HG02571 (cell line): Measurements from ENCODE around the gene NECAB2.

Source experiments
- ATAC-seq: cut with Tn5 transposase; IDR thresholded peaks from one replicate; pipeline ENCODE4 v1.9.1; 2021; ENCODE audit warnings: mild to moderate bottlenecking, moderate library complexity; ENCODE audit not compliant: unreplicated experiment

NECAB2 gene

GRCh38 chr16:83981799-83982198, 13.8 kb downstream of the NECAB2 start:
- ATAC-seq, result no peak

DNA sequence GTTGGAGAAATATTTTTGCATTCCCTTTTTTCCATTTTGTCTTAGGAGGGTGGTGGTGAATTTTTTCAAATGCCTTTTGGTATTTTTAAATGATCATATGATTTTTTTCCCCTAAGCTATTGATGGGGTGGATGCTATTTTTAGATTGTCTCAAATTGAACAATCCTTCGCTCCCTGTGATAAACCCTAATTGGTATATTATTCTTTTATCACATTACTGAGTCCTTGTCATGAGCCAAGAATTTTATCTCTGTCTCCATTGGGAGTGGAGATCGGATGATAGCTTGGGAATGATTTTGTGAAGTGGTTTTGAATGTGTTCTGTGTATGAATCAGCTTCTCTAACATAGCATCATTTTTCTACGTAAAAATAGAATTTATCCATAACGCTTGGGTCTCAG, 15.4 kb downstream of the NECAB2 start:
- no peak for ATAC-seq

GRCh38 chr16:83989300-83989699, 21.3 kb downstream of the NECAB2 start:
- no peak for ATAC-seq

DNA sequence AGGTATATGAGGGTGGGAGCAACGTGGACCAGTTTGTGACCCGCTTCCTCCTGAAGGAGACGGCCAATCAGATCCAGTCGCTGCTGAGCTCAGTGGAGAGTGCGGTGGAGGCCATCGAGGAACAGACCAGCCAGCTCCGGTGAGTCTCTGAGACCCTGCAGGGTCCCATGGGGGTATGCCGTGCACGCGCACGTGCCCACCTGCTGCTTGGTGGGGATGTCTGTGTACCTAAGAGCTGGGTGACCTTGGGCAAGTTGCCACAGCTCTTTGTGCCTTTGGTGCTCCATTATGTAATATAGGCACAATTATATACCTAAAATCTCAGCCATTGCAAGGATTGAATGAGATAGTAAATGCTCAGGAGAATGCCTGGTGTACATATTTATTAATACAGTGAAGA, 22.4 kb downstream of the NECAB2 start:
- no peak for ATAC-seq

DNA sequence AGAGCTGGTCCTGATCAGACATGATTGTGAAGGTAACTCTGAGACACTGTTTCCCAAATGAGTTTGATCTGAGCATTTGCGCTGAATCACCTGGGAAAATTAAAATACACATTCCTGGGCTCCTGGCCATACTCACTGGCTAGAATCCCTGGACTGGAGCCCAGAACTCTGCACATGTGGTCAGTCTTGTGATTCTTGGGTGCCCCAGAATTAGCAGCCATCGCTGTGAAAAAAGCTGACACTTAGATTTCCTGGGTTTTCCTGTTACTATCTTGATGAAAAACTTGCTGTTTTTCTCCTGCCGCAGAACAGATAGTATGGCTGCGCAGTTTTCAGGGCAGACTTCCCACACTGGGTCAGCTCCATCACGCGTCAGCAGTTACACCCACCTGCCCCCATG, 24.6 kb downstream of the NECAB2 start:
- ATAC-seq, result no peak

DNA sequence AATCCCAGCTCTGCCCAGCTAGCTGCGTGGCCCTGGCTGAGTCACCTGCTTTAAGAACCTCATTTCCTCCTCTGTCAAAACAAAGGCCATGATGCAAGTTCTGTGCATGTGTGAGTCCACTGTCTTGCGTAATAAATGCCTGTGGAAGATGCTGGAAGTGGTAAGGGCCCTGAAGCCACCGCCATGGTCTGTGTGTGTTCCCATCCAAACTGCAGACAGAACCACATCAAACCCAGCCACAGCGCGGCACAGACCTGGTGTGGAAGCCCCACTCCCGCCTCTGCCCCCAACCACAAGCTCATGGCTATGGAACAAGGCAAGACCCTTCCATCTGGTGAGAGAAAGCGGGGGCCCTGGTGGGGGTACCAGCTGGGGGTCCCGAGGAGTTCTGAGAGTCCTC, 26.0 kb downstream of the NECAB2 start:
- no peak for ATAC-seq

DNA sequence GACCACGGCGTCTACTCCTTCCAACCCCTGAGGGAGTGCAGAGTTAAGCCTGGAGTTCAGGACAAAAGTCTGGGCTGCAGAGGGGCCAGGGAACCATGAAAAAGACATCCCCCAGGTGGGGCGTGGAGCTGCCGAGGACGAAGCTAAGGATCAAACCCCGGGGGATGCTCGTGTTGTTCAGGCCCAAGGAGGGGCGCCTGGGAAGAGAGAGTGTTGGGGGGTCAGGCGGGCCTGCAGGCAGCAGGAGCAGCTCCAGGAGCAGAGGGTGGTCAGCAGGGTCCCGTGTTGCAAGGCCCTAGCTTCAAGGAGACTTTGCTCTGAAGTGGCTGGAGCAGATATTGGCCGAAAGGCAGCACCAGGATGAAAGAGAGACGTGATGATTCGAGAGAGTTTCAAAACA, 26.7 kb downstream of the NECAB2 start:
- ATAC-seq, result no peak

DNA sequence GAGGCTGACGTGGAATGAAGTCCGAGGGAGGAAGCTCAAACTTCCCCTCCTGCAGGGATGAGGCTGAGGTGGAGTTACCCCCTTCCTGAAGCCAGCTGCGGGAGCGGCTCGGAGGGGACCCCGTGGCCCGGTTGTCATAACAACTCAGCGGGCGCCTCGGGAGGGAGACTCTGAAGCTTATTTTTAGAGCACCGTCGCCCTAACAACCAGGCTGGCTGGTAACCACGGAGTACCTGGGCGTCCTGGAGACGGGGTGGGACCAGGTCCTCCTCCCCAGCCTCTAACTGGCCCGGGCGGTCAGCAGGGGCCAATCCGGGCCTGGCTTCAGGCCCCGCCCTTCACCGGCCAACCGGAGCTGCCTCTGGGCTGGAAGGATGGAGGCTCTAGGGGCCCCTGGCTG, 27.7 kb downstream of the NECAB2 start:
- no peak for ATAC-seq

- ATAC-seq, result no peak
Measured at GRCh38 chr16:83996481-83997252, 28.6 kb downstream of the NECAB2 start.

- no peak for ATAC-seq
Measured at GRCh38 chr16:83998091-83998490, 30.0 kb downstream of the NECAB2 start.

- ATAC-seq, result no peak
Measured at GRCh38 chr16:84000989-84001642, 33.1 kb downstream of the NECAB2 start.

- ATAC-seq, result no peak
Measured at GRCh38 chr16:84001726-84002125, 33.7 kb downstream of the NECAB2 start.

DNA sequence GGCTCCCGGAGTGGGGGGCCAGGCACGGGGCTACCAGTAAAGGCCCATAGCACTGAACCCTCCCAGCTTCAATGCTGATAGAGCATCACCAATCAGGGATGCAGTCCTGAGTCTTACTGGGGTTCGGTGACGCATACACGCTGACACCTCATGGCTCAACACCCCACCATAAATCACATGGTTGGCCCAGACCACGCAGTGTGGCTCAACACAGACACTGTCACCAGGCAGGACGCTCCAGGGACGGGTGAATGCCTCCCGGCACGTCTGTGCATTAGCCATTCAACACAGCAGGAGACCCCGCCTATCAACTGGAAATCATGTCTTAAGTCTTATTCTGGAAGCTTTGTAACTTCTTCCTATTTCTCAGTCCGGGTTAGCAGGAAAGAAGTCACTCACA, 35.0 kb downstream of the NECAB2 start:
- ATAC-seq, result no peak

GRCh38 chr16:84004442-84004841, 36.4 kb downstream of the NECAB2 start:
- no peak for ATAC-seq

GRCh38 chr16:84005391-84005790, 37.3 kb downstream of the NECAB2 start:
- no peak for ATAC-seq

DNA sequence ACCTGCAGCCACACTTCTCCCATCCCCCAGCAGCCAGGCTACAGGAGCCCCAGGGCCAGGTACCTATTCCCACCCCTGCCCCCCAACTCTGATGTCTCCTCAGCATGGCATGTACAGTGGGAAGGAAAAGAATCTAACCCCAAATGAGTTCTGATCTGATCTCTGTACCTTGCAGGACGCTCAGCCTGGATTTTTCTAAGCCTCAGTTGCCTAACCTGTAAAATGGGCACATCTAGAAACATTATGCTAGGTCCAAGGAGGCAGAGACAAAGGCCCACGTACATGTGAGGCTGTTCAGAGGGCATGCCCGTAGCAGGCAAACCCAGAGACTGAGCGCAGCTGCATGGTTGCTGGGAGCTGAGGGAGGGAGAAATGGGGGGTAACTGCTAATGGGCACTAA, 39.5 kb downstream of the NECAB2 start:
- ATAC-seq, result no peak

- ATAC-seq, result no peak
Measured at GRCh38 chr16:84007965-84008364, 39.9 kb downstream of the NECAB2 start.

DNA sequence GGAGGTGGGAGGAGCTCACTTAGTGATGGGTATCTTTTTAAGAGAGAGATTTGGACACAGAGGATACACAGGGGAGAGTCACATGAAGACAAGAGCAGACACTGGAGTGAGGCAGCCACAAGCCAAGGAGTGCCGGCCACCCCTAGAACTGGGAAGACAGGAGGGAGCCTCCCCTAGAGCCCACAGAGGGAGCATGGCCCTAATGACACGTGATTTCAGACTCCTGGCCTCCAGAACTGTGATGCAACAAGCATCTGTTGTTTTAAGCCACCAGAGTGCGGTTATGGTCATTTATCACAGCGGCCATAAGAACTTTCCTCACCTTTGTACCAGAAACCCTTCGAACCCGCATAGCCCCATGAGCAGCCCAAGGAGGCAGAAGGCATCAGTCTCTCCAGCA, 41.2 kb downstream of the NECAB2 start:
- ATAC-seq, result no peak

DNA sequence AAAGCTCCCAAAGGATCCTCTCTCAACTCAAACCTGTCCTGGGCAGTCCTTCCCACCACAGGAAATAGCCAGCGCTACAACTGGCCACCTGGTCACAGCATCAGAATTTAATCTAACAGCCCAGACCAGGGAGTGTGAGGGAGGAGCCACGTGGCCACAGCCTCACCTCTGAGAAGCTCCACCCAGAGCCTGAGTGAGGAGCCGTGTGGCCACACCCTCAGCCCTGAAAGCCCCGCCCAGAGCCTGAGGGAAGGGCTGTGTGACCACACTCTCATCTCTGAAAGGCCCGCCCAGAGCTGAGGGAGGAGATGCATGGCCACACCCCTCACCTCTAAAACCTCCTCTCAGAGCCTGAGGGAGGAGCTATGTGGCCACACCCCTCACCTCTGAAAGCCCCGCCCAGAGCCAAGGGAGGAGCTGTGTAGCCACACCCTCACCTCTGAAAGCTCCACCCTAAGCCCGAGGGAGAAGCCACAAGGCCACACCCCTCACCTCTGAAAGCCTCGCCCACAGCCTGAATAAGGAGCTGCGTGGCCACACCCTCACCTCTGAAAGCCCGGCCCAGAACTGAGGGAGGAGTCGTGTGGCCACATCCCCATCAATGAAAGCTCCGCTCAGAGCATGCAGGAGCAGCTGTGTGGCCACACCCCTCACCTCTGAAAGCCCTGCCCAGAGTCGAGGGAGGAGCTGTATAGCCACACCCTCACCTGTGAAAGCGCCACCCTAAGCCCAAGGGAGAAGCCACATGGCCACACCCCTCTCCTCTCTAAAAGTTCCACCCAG, 45.9 kb downstream of the NECAB2 start:
- no peak for ATAC-seq

DNA sequence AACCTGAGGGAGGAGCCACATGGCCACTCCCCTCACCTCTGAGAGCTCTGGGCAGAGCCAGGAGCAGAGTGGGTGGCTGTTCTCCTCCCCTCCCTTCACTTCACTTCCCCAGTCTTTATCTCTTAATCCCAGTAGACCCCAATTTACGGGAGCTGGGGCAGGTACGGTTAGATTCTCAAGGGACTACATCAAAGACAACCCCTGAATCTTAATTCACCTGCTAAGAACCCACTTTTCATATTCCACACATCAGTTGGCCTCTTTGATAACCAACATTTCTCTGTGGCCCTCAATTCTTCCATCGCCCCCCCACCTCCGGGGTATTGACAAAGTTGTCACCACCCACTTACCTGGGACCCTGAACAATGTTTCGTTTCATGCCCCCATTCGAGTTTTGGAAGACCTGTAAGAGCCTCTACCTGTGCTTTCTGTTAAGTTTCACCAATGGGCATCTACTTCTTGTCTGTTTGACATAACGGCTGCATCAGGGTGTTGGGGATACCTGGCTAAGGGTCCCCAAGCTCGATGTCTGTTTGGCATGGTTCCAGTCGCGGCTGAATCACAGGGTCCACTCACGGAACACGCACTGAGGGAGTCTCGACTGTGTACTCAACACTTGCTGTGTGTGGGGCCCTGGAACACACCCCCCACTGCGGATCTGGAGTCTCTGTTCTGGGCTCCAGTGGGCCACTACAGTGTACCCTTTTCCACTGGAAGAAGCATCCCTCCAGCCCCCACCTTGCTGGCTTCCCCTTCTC, 46.7 kb downstream of the NECAB2 start:
- ATAC-seq, result no peak

- no peak for ATAC-seq
Measured at GRCh38 chr16:84015399-84015798, 47.4 kb downstream of the NECAB2 start.
